ENCODE results near the gene TACC3.

Gene TACC3

DNA sequence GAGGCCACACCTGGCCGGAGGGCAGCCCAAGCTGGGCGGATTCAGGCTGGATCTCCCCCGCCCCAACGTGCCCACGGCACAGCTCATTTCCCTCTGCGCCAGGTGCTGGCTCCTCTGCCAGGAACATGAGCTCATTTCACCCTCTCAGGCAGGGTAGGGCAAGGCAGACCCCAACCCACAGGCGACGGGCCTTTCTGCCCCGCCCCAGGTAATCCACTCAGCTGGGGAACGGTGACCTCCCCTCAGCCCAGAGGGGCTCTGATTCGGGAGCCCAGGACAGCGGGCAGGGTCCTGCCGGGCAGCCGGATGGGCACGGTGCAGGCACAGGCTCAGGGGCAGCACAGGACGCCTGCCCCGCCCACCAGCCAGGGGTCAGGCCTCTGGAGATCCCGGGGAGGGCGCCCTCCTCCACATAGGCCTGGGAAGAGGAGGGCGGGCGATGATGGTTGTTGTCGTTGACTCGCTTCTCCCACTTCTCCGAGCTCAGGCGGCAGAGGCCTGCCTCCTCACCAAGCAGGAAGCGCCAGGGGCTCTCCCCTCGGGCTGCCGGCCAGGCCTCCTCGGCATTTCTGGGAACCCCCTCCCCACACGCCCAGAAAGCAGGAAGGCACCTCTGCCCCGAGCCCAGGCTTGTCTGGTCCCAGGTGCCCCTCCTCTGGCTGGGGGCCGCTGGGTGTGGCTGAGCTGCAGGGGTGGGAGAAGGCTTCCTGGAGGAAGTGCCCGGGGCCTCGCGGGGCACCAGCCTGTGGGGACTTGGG is 31.1 kb downstream of the TACC3 start:
- peak overlapping the region; percentile 72 for H3K27ac ChIP-seq (ENCODE audit: poor library complexity, severe bottlenecking)
- H3K4me1 ChIP-seq (ENCODE audit: insufficient read depth, poor library complexity, severe bottlenecking): peaks cover 14% of the 10 kb centered on the region
- TF ChIP-seq, protein P1, sequence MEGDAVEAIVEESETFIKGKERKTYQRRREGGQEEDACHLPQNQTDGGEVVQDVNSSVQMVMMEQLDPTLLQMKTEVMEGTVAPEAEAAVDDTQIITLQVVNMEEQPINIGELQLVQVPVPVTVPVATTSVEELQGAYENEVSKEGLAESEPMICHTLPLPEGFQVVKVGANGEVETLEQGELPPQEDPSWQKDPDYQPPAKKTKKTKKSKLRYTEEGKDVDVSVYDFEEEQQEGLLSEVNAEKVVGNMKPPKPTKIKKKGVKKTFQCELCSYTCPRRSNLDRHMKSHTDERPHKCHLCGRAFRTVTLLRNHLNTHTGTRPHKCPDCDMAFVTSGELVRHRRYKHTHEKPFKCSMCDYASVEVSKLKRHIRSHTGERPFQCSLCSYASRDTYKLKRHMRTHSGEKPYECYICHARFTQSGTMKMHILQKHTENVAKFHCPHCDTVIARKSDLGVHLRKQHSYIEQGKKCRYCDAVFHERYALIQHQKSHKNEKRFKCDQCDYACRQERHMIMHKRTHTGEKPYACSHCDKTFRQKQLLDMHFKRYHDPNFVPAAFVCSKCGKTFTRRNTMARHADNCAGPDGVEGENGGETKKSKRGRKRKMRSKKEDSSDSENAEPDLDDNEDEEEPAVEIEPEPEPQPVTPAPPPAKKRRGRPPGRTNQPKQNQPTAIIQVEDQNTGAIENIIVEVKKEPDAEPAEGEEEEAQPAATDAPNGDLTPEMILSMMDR (IDR thresholded peaks at IDR 0.05; ENCODE audit: poor library complexity, severe bottlenecking): no peak
- H3K4me3 ChIP-seq (ENCODE audit: severe bottlenecking): no peak overlapping the region
- DNase-seq (ENCODE audit: low spot score) (no peak), ATAC-seq (ENCODE audit: low read depth) (peak; percentile 50)
- H3K9me3 ChIP-seq (ENCODE audit: severe bottlenecking): no peaks in the 10 kb centered on the region
- H3K27me3 ChIP-seq (ENCODE audit: insufficient read depth, poor library complexity, severe bottlenecking): no peaks in the 10 kb centered on the region
- H3K36me3 ChIP-seq (ENCODE audit: low read depth): no peaks in the 10 kb centered on the region

DNA sequence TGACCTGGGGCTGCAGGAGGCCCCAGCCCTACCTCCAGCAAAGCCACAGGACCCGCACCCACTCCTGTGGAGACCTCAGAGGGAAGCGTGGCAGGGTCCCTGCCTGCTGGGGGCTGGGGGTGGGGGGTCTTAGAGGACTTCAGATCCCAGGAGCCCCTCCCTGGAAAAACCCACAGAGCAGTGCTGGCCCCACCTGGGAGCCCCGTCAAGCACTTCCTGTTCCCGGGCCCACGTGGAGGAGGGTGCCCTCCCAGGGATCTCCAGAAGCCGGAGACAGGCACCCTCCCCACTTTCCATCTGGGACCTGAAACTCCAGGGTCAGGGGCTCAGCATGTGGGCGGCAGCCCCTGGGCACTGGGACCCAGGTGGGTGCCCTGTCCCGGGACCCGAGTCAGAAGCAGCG is 32.0 kb downstream of the TACC3 start:
- TF ChIP-seq, protein P1 (IDR thresholded peaks at IDR 0.05; ENCODE audit: poor library complexity, severe bottlenecking): no peak
- no peaks in the 10 kb centered on the region for H3K36me3 ChIP-seq (ENCODE audit: low read depth)
- no peak overlapping the region for H3K4me3 ChIP-seq (ENCODE audit: severe bottlenecking)
- peaks cover 20% of the 10 kb centered on the region for H3K4me1 ChIP-seq (ENCODE audit: insufficient read depth, poor library complexity, severe bottlenecking)
- H3K9me3 ChIP-seq (ENCODE audit: severe bottlenecking): no peaks in the 10 kb centered on the region
- H3K27ac ChIP-seq (ENCODE audit: poor library complexity, severe bottlenecking): peak overlapping the region; percentile 72
- DNase-seq (ENCODE audit: low spot score): no peak
- no peaks in the 10 kb centered on the region for H3K27me3 ChIP-seq (ENCODE audit: insufficient read depth, poor library complexity, severe bottlenecking)
- ATAC-seq (ENCODE audit: low read depth): no peak

DNA sequence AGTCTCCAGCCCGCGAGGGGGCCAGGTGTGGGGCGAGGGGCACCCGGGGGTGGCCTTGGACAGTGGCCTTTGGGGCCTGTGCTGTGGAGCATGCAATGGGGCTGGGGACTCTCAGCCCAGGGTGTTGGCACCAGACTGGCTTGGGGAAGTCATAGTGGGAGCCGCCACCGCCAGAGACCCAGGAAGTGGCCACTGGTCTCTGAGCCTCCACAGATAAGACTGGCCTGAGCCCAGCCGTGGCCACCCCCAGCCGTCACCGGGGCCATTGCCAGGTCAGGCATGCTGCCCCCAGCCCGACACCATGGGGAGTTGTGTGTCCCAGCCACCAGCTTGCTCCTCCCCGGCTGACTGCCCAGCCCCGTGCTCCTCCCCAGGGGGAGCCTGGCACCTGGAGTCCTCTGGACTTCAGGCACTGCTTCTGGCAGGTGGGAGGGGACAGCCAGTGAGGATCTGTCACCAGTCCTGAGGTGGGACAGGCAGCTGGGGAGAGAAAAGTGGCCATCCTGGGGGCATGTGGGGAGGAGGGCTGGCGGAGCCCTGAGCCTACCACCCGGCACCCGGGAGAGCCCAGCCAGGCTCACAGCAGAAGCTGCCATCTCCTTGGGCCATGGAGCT is 32.5 kb downstream of the TACC3 start:
- no peak for DNase-seq (ENCODE audit: low spot score)
- H3K9me3 ChIP-seq (ENCODE audit: severe bottlenecking): no peaks in the 10 kb centered on the region
- no peak overlapping the region for H3K4me3 ChIP-seq (ENCODE audit: severe bottlenecking)
- H3K27ac ChIP-seq (ENCODE audit: poor library complexity, severe bottlenecking): peak overlapping the region; percentile 72
- ATAC-seq (ENCODE audit: low read depth): no peak
- TF ChIP-seq, protein P1 (IDR thresholded peaks at IDR 0.05; ENCODE audit: poor library complexity, severe bottlenecking): no peak
- peaks cover 25% of the 10 kb centered on the region for H3K4me1 ChIP-seq (ENCODE audit: insufficient read depth, poor library complexity, severe bottlenecking)
- H3K27me3 ChIP-seq (ENCODE audit: insufficient read depth, poor library complexity, severe bottlenecking): no peaks in the 10 kb centered on the region
- no peaks in the 10 kb centered on the region for H3K36me3 ChIP-seq (ENCODE audit: low read depth)

DNA sequence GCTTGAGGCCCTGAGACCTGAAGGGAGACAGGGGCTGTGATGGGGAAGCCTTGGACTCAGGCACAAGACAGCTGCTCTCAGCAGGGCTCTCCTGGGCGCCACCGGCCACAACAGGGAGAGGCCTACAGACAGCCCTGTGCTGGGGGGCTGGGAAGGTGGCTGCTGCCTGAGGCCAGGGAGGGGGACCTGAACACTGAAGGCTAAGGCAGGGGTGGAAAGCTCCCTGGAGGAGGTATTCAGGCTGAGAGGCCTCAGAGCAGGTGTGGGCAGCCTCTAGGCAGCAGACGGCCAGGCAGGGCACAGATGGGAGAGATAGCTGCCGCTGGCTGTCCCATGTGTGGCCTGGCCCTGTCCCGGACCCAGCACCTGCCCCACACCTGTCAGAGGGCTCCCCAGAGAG is 33.0 kb downstream of the TACC3 start:
- H3K36me3 ChIP-seq (ENCODE audit: low read depth): no peaks in the 10 kb centered on the region
- DNase-seq (ENCODE audit: low spot score): no peak
- H3K4me3 ChIP-seq (ENCODE audit: severe bottlenecking): no peak overlapping the region
- H3K9me3 ChIP-seq (ENCODE audit: severe bottlenecking): no peaks in the 10 kb centered on the region
- H3K27me3 ChIP-seq (ENCODE audit: insufficient read depth, poor library complexity, severe bottlenecking): no peaks in the 10 kb centered on the region
- peak; percentile 0; the same call in 1 of the 3 replicates for ATAC-seq (ENCODE audit: low read depth)
- peaks cover 26% of the 10 kb centered on the region for H3K4me1 ChIP-seq (ENCODE audit: insufficient read depth, poor library complexity, severe bottlenecking)
- TF ChIP-seq, protein P1 (IDR thresholded peaks at IDR 0.05; ENCODE audit: poor library complexity, severe bottlenecking): no peak
- H3K27ac ChIP-seq (ENCODE audit: poor library complexity, severe bottlenecking): peak overlapping the region; percentile 72

DNA sequence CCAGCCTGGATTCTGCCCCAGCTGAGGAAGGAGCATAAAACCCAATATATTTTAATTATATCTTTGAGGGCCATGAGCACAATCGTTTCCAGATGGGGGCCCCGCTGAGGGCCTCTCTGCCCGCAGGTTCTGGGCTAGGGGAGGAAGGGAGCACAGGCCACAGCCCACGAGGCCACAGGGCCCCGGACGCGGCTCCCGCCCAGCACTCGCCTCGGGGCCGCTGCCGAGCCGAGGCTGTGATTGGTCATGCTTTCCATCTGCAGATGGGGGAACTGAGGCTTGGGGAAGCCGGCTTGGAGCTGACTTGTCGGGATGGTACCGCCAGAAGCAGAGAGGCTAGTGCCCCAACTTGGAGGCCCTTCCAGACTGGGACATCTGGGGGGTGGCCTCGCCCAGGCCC is 34.0 kb downstream of the TACC3 start:
- DNase-seq (ENCODE audit: low spot score) (no peak), ATAC-seq (ENCODE audit: low read depth) (no peak)
- H3K9me3 ChIP-seq (ENCODE audit: severe bottlenecking): no peaks in the 10 kb centered on the region
- H3K4me3 ChIP-seq (ENCODE audit: severe bottlenecking): no peak overlapping the region
- H3K27me3 ChIP-seq (ENCODE audit: insufficient read depth, poor library complexity, severe bottlenecking): no peaks in the 10 kb centered on the region
- H3K36me3 ChIP-seq (ENCODE audit: low read depth): no peaks in the 10 kb centered on the region
- H3K4me1 ChIP-seq (ENCODE audit: insufficient read depth, poor library complexity, severe bottlenecking): peaks cover 26% of the 10 kb centered on the region
- H3K27ac ChIP-seq (ENCODE audit: poor library complexity, severe bottlenecking): peak overlapping the region; percentile 72
- TF ChIP-seq, protein P1 (IDR thresholded peaks at IDR 0.05; ENCODE audit: poor library complexity, severe bottlenecking): no peak

Measured in RWPE2 (cell line).